ENCODE measurements around the gene RUNX1.

Gene RUNX1

GRCh38 chr21:34897828-34898227, 151.3 kb downstream of the RUNX1 start:
- Histone ChIP-seq H3K4me1 (ENCODE audit: control insufficient read depth, insufficient read depth, low read length, poor library complexity, severe bottlenecking) (no peaks in the 10 kb centered on the region), H3K9me3 (ENCODE audit: control insufficient read depth, low read length) (peaks cover 8% of the 10 kb centered on the region), H3K4me3 (ENCODE audit: extremely low read depth, insufficient read depth, low read length, poor library complexity, severe bottlenecking) (no peak overlapping the region), H3K27ac (ENCODE audit: low read depth, low read length, severe bottlenecking) (no peak overlapping the region), H3K36me3 (ENCODE audit: control insufficient read depth, insufficient read depth, low read length) (no peaks in the 10 kb centered on the region)
- 69 to 92% methylated on average over 1 to 2 of the region's 2 CpGs for WGBS, 2 experiments (ENCODE audit: insufficient coverage in 2 of 2)

GRCh38 chr21:34894401-34894800, 154.7 kb downstream of the RUNX1 start:
- no peaks in the 10 kb centered on the region for H3K36me3 ChIP-seq (ENCODE audit: control insufficient read depth, insufficient read depth, low read length)
- H3K9me3 ChIP-seq (ENCODE audit: control insufficient read depth, low read length): peaks cover 8% of the 10 kb centered on the region
- H3K4me1 ChIP-seq (ENCODE audit: control insufficient read depth, insufficient read depth, low read length, poor library complexity, severe bottlenecking): no peaks in the 10 kb centered on the region
- no peak overlapping the region for H3K4me3 ChIP-seq (ENCODE audit: extremely low read depth, insufficient read depth, low read length, poor library complexity, severe bottlenecking)
- H3K27ac ChIP-seq (ENCODE audit: low read depth, low read length, severe bottlenecking): no peak overlapping the region
- WGBS, 2 experiments (ENCODE audit: insufficient coverage in 2 of 2): 100% methylated on average over 1 of the region's 1 CpG; no CpG with 5 or more reads in 1 of the 2 experiments

GRCh38 chr21:34892209-34892608, 156.9 kb downstream of the RUNX1 start:
- no peaks in the 10 kb centered on the region for H3K36me3 ChIP-seq (ENCODE audit: control insufficient read depth, insufficient read depth, low read length)
- no peaks in the 10 kb centered on the region for H3K4me1 ChIP-seq (ENCODE audit: control insufficient read depth, insufficient read depth, low read length, poor library complexity, severe bottlenecking)
- no peak overlapping the region for H3K4me3 ChIP-seq (ENCODE audit: extremely low read depth, insufficient read depth, low read length, poor library complexity, severe bottlenecking)
- H3K9me3 ChIP-seq (ENCODE audit: control insufficient read depth, low read length): peaks cover under 1% of the 10 kb centered on the region
- H3K27ac ChIP-seq (ENCODE audit: low read depth, low read length, severe bottlenecking): no peak overlapping the region

- Histone ChIP-seq H3K36me3 (ENCODE audit: control insufficient read depth, insufficient read depth, low read length) (no peaks in the 10 kb centered on the region), H3K4me1 (ENCODE audit: control insufficient read depth, insufficient read depth, low read length, poor library complexity, severe bottlenecking) (no peaks in the 10 kb centered on the region), H3K27ac (ENCODE audit: low read depth, low read length, severe bottlenecking) (no peak overlapping the region), H3K9me3 (ENCODE audit: control insufficient read depth, low read length) (no peaks in the 10 kb centered on the region), H3K4me3 (ENCODE audit: extremely low read depth, insufficient read depth, low read length, poor library complexity, severe bottlenecking) (peak overlapping the region; percentile 69)
- 4 to 8% methylated on average over 6 to 7 of the region's 8 CpGs for WGBS, 2 experiments (ENCODE audit: insufficient coverage in 2 of 2)
Measured at GRCh38 chr21:34891613-34891943, 157.5 kb downstream of the RUNX1 start.

- 0 to 1% methylated on average over 28 to 44 of the region's 60 CpGs for WGBS, 2 experiments (ENCODE audit: insufficient coverage in 2 of 2)
- no peaks in the 10 kb centered on the region for H3K9me3 ChIP-seq (ENCODE audit: control insufficient read depth, low read length)
- no peaks in the 10 kb centered on the region for H3K36me3 ChIP-seq (ENCODE audit: control insufficient read depth, insufficient read depth, low read length)
- H3K27ac ChIP-seq (ENCODE audit: low read depth, low read length, severe bottlenecking): no peak overlapping the region
- H3K4me1 ChIP-seq (ENCODE audit: control insufficient read depth, insufficient read depth, low read length, poor library complexity, severe bottlenecking): no peaks in the 10 kb centered on the region
- peak overlapping the region; percentile 69 for H3K4me3 ChIP-seq (ENCODE audit: extremely low read depth, insufficient read depth, low read length, poor library complexity, severe bottlenecking)
Measured at GRCh38 chr21:34890724-34891612, 158.1 kb downstream of the RUNX1 start.

GRCh38 chr21:34890470-34890723, 158.7 kb downstream of the RUNX1 start:
- Histone ChIP-seq H3K4me1 (ENCODE audit: control insufficient read depth, insufficient read depth, low read length, poor library complexity, severe bottlenecking) (no peaks in the 10 kb centered on the region), H3K9me3 (ENCODE audit: control insufficient read depth, low read length) (no peaks in the 10 kb centered on the region), H3K36me3 (ENCODE audit: control insufficient read depth, insufficient read depth, low read length) (no peaks in the 10 kb centered on the region), H3K27ac (ENCODE audit: low read depth, low read length, severe bottlenecking) (no peak overlapping the region), H3K4me3 (ENCODE audit: extremely low read depth, insufficient read depth, low read length, poor library complexity, severe bottlenecking) (peak overlapping the region; percentile 69)
- 0% methylated on average over 2 of the region's 14 CpGs; no CpG with 5 or more reads in 1 of the 2 experiments for WGBS, 2 experiments (ENCODE audit: insufficient coverage in 2 of 2)

- no peaks in the 10 kb centered on the region for H3K36me3 ChIP-seq (ENCODE audit: control insufficient read depth, insufficient read depth, low read length)
- peak overlapping the region; percentile 72 for H3K27ac ChIP-seq (ENCODE audit: low read depth, low read length, severe bottlenecking)
- 0% methylated on average over 57 to 66 of the region's 98 CpGs for WGBS, 2 experiments (ENCODE audit: insufficient coverage in 2 of 2)
- peak overlapping the region; percentile 69 for H3K4me3 ChIP-seq (ENCODE audit: extremely low read depth, insufficient read depth, low read length, poor library complexity, severe bottlenecking)
- H3K4me1 ChIP-seq (ENCODE audit: control insufficient read depth, insufficient read depth, low read length, poor library complexity, severe bottlenecking): peaks cover 3% of the 10 kb centered on the region
- H3K9me3 ChIP-seq (ENCODE audit: control insufficient read depth, low read length): no peaks in the 10 kb centered on the region
Measured at GRCh38 chr21:34889676-34890469, 159.2 kb downstream of the RUNX1 start.

- peaks cover 3% of the 10 kb centered on the region for H3K4me1 ChIP-seq (ENCODE audit: control insufficient read depth, insufficient read depth, low read length, poor library complexity, severe bottlenecking)
- 0 to 1% methylated on average over 26 to 37 of the region's 45 CpGs for WGBS, 2 experiments (ENCODE audit: insufficient coverage in 2 of 2)
- H3K36me3 ChIP-seq (ENCODE audit: control insufficient read depth, insufficient read depth, low read length): no peaks in the 10 kb centered on the region
- no peaks in the 10 kb centered on the region for H3K9me3 ChIP-seq (ENCODE audit: control insufficient read depth, low read length)
- peak overlapping the region; percentile 72 for H3K27ac ChIP-seq (ENCODE audit: low read depth, low read length, severe bottlenecking)
- peak overlapping the region; percentile 69 for H3K4me3 ChIP-seq (ENCODE audit: extremely low read depth, insufficient read depth, low read length, poor library complexity, severe bottlenecking)
Measured at GRCh38 chr21:34889320-34889675, 159.8 kb downstream of the RUNX1 start.

GRCh38 chr21:34888569-34889319, 160.4 kb downstream of the RUNX1 start:
- Histone ChIP-seq H3K4me3 (ENCODE audit: extremely low read depth, insufficient read depth, low read length, poor library complexity, severe bottlenecking) (peak overlapping the region; percentile 69), H3K4me1 (ENCODE audit: control insufficient read depth, insufficient read depth, low read length, poor library complexity, severe bottlenecking) (peaks cover 3% of the 10 kb centered on the region), H3K36me3 (ENCODE audit: control insufficient read depth, insufficient read depth, low read length) (no peaks in the 10 kb centered on the region), H3K9me3 (ENCODE audit: control insufficient read depth, low read length) (no peaks in the 10 kb centered on the region), H3K27ac (ENCODE audit: low read depth, low read length, severe bottlenecking) (peak overlapping the region; percentile 90)
- WGBS, 2 experiments (ENCODE audit: insufficient coverage in 2 of 2): 0% methylated on average over 49 to 67 of the region's 96 CpGs

- Histone ChIP-seq H3K27ac (ENCODE audit: low read depth, low read length, severe bottlenecking) (peak overlapping the region; percentile 90), H3K4me3 (ENCODE audit: extremely low read depth, insufficient read depth, low read length, poor library complexity, severe bottlenecking) (peak overlapping the region; percentile 69), H3K4me1 (ENCODE audit: control insufficient read depth, insufficient read depth, low read length, poor library complexity, severe bottlenecking) (peaks cover 8% of the 10 kb centered on the region), H3K9me3 (ENCODE audit: control insufficient read depth, low read length) (no peaks in the 10 kb centered on the region), H3K36me3 (ENCODE audit: control insufficient read depth, insufficient read depth, low read length) (no peaks in the 10 kb centered on the region)
- 0 to 3% methylated on average over 12 to 21 of the region's 40 CpGs for WGBS, 2 experiments (ENCODE audit: insufficient coverage in 2 of 2)
Measured at GRCh38 chr21:34887725-34888568, 161.2 kb downstream of the RUNX1 start.
